GM10266 (cell line): ENCODE results near the gene KCTD20.

Source experiments
- DNase-seq: peaks from one replicate; pipeline ENCODE4 v3.0.0; 2012; ENCODE audit errors: extremely low spot score
- TF ChIP-seq, protein P1 (sequence below): IDR thresholded peaks from 2 replicates; pipeline ENCODE4 v1.5.1; 2012; ENCODE audit warnings: mild to moderate bottlenecking, low read depth; ENCODE audit not compliant: control insufficient read depth, insufficient read depth; ENCODE audit errors: missing control alignments

The KCTD20 gene

DNA sequence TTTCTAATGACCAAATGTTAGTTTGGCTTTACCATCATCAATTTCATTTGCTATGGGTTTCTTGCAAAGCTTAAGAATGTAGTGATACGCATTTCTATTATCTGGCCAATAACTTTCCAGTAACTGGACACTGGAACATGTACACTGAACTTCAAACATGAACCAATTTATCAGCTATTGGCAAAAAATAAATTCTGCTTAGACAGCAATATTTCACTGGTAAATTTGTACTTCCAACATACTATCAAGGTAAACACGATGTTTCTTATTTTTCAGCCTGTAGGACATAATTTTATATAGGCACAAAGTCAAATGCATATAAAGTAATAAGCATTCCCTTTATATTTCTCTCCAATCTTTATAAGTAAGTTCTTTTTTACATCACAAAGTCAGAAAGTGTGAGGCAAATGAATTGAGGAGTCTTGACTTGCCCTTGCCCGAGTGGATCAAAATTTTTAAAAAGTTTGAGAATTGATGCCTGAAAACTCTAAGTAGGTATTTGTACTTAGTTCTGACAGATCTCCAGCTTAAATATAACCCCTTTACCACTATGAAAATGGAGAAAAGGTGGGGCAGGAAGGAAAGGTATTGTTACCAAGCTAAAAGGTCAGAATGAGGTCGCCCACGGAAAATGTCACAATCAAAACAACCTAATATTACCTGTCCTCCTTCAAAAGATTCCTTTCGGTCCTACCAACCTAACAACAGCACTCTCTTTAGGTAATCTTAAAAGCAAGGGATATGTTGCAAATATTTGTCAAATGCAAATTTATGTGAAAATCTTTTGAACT lies 63.1 kb downstream of the KCTD20 start:
- DNase-seq = no peak
- TF ChIP-seq, protein P1, sequence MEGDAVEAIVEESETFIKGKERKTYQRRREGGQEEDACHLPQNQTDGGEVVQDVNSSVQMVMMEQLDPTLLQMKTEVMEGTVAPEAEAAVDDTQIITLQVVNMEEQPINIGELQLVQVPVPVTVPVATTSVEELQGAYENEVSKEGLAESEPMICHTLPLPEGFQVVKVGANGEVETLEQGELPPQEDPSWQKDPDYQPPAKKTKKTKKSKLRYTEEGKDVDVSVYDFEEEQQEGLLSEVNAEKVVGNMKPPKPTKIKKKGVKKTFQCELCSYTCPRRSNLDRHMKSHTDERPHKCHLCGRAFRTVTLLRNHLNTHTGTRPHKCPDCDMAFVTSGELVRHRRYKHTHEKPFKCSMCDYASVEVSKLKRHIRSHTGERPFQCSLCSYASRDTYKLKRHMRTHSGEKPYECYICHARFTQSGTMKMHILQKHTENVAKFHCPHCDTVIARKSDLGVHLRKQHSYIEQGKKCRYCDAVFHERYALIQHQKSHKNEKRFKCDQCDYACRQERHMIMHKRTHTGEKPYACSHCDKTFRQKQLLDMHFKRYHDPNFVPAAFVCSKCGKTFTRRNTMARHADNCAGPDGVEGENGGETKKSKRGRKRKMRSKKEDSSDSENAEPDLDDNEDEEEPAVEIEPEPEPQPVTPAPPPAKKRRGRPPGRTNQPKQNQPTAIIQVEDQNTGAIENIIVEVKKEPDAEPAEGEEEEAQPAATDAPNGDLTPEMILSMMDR = no peak

DNA sequence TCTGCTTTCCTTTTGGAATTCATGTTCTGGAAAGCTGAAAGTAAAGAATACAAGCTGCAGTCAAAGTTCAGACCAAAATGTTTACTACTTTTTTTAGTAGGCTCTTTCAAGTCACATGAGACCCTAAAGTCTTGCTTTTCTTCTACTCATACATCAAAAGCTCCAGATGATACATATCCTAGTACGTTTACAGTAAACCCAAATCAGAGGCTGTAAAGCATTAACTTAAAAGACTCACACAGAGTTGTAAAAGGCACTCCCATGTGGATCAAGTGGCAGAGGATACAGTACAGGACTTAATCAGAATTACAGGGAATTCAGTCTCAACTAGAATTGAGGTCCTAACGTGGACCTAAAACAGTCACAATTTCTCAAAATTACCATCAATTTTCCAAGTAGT lies 63.8 kb downstream of the KCTD20 start:
- TF ChIP-seq, protein P1 = no peak
- no peak for DNase-seq

DNA sequence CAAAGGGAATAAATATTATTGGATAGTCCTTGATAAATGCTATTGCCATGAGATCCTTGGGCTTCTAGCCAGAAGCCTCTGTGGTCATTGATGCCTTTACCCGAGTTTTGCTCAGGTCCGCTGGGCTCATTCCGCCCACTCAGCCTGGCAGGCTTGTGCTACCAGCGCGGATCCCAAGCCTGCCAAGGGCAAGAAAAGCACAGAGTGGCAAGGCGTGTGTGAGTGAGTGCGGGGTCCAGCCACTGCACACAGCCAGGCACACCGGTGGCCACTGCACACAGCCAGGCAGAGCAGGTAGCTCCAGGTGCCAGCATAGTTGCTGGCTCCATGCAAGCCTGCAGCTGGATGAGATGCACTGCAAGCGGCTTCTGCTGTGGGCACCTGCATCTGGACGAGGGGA lies 65.7 kb downstream of the KCTD20 start:
- TF ChIP-seq, protein P1 = no peak
- DNase-seq = no peak

DNA sequence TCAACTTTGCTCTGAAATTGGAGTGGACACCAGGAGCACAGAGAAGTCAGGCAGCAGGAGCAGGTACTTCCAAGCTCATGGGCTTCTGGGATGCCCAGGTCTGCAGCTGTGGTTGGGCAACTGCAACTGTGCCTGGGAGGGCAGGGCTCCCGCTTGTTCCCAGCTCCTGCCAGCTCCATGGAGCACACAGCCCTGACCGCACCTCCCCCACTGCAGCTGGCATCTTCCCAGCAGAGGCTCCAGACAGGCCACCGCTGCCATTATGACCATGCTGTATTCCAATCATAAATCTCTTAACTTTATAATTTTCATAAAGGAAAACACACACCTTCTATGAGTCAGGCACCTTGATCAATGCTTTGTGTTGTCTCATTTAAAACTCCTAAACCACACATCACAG lies 67.6 kb downstream of the KCTD20 start:
- DNase-seq = no peak
- TF ChIP-seq, protein P1 = no peak

DNA sequence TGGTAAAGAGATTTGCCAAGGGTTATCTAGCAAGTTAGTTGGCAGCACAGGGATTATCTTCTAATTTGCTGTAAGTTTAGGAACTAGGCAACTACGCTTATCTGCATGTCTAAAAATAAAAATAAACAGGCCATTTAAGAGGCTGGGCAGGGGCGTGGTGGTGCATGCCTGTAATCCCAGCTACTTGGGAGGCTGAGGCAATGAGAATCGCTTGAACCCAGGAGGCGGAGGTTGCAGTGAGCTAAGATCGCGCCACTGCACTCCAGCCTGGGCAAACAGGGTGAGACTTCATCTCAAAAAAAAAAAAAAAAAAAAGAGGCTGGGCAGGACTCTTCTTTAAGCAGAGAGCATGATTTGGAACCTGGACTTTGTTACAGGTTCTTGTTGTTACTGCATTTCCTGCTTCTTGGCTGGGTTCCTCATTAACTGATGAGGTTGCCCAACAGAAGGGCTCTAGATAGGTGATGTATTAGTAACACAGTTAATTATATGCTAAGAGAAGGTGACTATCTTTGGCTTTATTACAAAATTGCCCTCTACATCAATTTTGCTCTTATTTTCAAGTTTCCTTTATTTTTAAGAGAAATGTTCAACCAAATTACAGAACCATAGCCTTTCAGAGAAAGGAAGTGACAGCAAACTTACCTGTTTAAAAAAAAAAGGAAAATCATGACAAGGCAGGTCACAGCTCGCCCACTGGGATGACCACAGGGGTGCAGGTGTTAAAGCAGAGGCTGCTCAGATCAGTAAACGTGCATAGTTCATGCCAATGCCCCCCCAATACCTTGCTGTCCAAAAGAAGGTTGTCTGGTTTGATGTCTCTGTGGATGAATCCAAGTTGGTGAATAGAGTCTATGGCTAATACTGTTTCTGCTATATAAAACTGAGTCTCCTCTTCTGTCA lies 72.0 kb downstream of the KCTD20 start:
- no peak for DNase-seq
- TF ChIP-seq, protein P1 = no peak

DNA sequence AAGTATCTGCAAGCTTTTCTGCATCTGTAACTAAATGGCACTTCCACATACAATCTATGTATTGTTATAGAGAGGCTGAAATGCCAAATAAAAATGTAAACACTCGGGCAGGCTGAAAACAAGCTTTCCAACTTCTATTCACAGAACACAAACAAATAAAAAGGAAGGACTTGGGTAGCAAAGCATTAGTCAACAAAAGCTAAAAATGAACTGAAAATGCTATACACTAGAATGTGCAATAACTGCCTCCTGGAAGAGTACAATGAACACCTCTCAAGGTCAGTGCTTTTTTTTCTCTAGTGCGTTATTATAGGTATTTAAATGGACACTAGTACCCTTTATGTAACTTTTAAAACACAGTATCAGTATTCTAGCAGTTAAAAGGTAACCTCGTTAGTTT lies 73.0 kb downstream of the KCTD20 start:
- TF ChIP-seq, protein P1 = no peak
- DNase-seq = no peak
